ENCODE data around the gene IQCH.

IQCH gene

GRCh38 chr15:67394873-67395639 is 140.5 kb downstream of the IQCH start:
- DNase-seq (ENCODE audit: low read depth in 3 of 3), result no peak

GRCh38 chr15:67396114-67396513 is 141.5 kb downstream of the IQCH start:
- no peak for DNase-seq (ENCODE audit: low read depth in 3 of 3)

GRCh38 chr15:67397139-67397538 is 142.6 kb downstream of the IQCH start:
- DNase-seq (ENCODE audit: low read depth in 3 of 3), result no peak

- DNase-seq (ENCODE audit: low read depth in 3 of 3), result no peak
Observed at GRCh38 chr15:67399925-67400324, 145.3 kb downstream of the IQCH start.

GRCh38 chr15:67400890-67401289 is 146.3 kb downstream of the IQCH start:
- no peak for DNase-seq (ENCODE audit: low read depth in 3 of 3)

GRCh38 chr15:67401336-67401735 is 146.8 kb downstream of the IQCH start:
- DNase-seq (ENCODE audit: low read depth in 3 of 3), result no peak

GRCh38 chr15:67403428-67404154 is 149.0 kb downstream of the IQCH start:
- DNase-seq (ENCODE audit: low read depth in 3 of 3), result no peak

GRCh38 chr15:67405208-67406191 is 150.9 kb downstream of the IQCH start:
- no peak for DNase-seq (ENCODE audit: low read depth in 3 of 3)

GRCh38 chr15:67406257-67406861 is 151.8 kb downstream of the IQCH start:
- DNase-seq (ENCODE audit: low read depth in 3 of 3), result no peak

GRCh38 chr15:67407786-67408185 is 153.2 kb downstream of the IQCH start:
- no peak for DNase-seq (ENCODE audit: low read depth in 3 of 3)

- no peak for DNase-seq (ENCODE audit: low read depth in 3 of 3)
Observed at GRCh38 chr15:67409175-67409574, 154.6 kb downstream of the IQCH start.

GRCh38 chr15:67411486-67411885 is 156.9 kb downstream of the IQCH start:
- no peak for DNase-seq (ENCODE audit: low read depth in 3 of 3)

GRCh38 chr15:67413770-67414390 is 159.3 kb downstream of the IQCH start:
- no peak for DNase-seq (ENCODE audit: low read depth in 3 of 3)

- DNase-seq (ENCODE audit: low read depth in 3 of 3), result no peak
Observed at GRCh38 chr15:67415181-67415580, 160.6 kb downstream of the IQCH start.

- no peak for DNase-seq (ENCODE audit: low read depth in 3 of 3)
Observed at GRCh38 chr15:67416891-67417290, 162.3 kb downstream of the IQCH start.

- DNase-seq (ENCODE audit: low read depth in 3 of 3), result no peak
Observed at GRCh38 chr15:67419705-67420104, 165.1 kb downstream of the IQCH start.

GRCh38 chr15:67420137-67420536 is 165.6 kb downstream of the IQCH start:
- DNase-seq (ENCODE audit: low read depth in 3 of 3), result no peak

- no peak for DNase-seq (ENCODE audit: low read depth in 3 of 3)
Observed at GRCh38 chr15:67421105-67421504, 166.5 kb downstream of the IQCH start.

- DNase-seq (ENCODE audit: low read depth in 3 of 3), result no peak
Observed at GRCh38 chr15:67422296-67422695, 167.7 kb downstream of the IQCH start.

- peak in 1 of 3 experiments; percentile 10 for DNase-seq (ENCODE audit: low read depth in 3 of 3)
Observed at GRCh38 chr15:67433495-67434099, 179.0 kb downstream of the IQCH start.

Measured in stimulated activated CD4-positive, alpha-beta T cell treated with anti-CD3 and anti-CD28 coated beads, TNF-alpha, amount 100 ng/mL, for 24 hours (primary cell).